HG02885 (cell line): Measurements from ENCODE around the gene DTNBP1.
"Not testable (repeated sequence)": the region's sequence is repeated elsewhere in the genome, so short reads cannot be mapped to it uniquely, and the experiment has no call there.

Experiments used
- ATAC-seq: cut with Tn5 transposase; IDR thresholded peaks from one replicate; pipeline ENCODE4 v1.9.1; 2021; ENCODE audit warnings: mild to moderate bottlenecking; ENCODE audit not compliant: unreplicated experiment, poor library complexity

Gene DTNBP1

DNA sequence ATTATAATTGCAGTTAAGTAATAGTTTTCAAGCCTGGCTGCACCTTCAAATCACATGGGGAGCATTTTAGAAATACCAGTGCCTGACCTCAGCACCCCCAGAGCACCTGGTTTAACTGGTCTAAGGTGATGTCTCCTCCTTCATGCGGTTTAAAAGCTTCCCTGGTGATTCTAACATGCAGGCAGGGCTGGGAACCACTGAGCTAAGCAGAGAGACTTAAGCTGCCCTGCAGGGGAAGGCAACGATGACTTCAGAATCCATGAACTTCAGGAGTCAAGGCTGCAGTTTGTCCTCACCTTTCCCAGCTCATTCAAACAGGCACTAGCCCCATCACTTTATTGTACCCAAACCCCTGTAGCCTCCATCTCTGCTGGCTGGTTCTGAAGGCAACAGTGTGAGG, 6.1 kb upstream of the DTNBP1 start:
- no peak for ATAC-seq

DNA sequence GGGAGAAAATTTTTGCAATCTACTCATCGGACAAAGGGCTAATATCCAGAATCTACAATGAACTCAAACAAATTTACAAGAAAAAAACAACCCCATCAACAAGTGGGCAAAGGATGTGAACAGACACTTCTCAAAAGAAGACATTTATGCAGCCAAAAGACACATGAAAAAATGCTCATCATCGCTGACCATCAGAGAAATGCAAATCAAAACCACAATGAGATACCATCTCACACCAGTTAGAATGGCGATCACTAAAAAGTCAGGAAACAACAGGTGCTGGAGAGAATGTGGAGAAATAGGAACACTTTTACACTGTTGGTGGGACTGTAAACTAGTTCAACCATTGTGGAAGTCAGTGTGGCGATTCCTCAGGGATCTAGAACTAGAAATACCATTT, 4.1 kb upstream of the DTNBP1 start:
- not testable (repeated sequence) for ATAC-seq

DNA sequence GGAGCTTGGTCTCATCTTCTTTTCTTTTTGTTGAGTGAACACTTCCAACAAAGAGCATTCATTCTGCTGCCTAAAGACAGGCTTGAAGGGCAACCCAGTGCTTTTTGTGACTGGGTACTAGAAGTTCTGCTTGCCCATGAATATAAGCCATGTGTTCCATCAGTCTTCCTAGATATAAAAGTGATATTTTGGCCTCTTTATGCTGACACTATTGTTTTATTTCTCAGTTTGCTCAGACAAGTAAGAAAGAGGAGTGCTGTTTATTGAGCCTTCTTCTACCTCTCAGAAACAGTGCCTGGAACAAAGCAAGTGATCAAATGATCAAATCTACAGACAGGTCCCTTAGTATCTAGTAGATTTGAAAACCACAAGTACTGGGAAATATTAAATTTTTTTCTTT, 2.4 kb upstream of the DTNBP1 start:
- no peak for ATAC-seq

DNA sequence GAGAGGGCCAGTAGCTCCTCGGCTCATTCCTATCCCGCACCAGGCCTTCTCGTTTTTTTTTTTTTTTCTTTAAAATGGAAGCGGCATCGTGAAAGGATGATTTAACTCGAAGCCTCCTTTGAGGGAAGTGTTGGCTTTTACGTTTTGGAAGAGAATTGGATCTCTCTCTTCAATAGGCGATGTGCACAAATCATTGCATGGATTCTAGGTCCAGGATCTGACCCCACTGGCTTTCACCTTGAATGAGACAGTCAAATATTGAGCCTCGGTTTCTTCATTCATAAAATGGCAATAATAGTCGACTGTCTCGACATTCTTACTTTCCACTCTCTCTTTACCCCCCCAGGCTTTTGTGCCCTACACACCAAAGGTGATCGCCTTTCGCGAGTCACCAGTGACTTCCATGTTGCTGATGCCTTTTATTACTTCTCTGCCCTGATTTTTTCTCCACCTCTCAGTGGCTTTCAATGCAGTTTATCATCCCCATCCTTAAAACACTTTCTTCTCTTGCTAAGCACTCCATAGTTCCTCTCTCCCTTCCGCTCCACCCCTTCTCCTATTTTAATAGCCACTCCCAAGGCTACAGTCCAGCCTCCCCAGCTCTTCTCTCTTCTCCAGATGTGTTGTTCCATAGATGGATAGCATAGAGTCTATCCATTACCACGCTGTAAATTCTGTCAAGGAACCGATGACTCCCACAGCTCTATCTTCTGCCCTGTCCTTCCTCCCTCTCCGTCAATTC, 473 bp upstream of the DTNBP1 start:
- ATAC-seq: no peak

DNA sequence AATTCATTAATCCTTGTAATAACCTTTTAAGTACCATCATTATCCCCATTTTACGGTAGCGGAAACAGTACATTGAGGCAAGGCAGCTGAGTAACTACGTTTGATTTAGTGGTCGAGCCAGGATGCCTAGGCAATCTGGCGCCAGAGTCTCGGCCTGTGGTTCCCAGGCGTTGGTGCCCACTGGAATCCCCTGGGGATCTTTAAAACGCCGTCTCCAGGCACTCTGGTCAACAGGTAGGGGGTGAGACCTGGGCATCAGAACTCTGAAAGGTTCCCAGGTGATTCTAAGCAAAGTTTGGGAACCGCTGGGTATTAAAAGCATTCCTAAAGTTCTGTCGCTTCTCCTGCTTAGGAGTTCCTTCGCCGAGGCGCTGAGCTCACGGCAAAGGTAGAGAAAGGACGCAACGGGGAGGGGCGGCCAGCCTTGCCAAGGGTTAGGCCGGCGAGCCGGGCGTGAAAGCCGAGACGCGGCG, 939 bp downstream of the DTNBP1 start:
- ATAC-seq: no peak

DNA sequence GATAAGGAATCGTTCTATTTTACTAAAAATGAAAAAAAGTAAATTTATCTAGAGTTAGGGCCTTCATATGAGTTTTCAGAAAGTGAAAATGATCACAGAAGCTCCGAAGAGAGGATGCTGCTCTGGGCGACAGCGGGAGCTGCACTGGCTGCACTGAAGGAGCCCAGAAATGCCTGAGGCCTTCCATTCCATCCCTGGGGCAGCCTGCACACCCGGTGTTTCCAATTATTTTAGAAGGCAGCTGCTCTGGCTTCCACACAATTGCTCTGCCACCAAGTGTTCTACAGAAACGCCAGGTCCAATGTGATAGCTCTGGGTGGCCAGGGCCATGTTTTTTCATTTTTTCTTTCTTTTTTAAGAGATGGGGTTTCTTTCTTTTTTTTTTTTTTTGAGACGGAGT, 3.6 kb downstream of the DTNBP1 start:
- no peak for ATAC-seq

DNA sequence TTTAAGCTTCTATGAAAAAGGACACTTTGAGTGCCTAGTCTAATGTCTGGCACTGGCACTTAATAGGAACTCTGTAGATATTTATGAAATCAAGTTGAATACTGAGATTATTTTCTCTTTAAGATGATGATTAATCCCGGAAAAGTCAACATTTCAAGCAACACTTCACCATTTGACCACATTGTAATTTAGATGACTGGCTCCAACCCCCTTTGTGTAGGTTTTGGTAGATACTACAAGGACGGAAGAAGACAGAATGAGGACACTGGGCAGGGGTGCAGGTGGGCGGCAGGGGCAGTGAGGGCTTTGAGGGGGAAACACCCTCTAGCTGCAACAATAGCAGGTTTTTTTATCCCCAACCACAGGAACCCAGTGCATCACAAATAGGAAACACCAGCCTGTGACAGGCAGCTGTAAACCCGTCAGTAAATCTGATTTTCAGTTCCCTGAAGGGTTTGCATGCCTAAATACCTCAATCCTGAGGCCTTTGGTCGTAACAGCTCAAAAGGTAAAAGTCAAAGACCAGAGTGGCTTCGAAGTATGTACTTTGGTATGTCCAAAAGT, 4.6 kb downstream of the DTNBP1 start:
- peak; percentile 35 for ATAC-seq

DNA sequence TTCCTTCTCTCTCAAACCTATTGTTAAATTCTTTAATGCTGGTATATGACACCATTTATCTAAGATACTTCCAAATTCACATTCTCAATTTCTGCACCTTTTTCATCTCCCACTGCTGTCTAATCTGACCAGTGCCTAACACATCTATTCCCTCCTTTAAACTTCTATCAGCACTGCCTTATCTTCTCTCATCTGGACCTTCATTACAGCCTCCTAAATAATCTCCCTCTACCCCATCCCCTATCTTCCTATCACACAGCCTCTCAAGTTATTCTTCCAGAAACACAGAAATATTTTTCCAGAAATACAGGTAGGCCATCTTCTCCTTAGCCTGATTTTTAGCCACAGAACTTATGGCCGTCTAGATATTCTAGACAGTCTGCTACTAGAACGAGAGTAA, 5.5 kb downstream of the DTNBP1 start:
- no peak for ATAC-seq

DNA sequence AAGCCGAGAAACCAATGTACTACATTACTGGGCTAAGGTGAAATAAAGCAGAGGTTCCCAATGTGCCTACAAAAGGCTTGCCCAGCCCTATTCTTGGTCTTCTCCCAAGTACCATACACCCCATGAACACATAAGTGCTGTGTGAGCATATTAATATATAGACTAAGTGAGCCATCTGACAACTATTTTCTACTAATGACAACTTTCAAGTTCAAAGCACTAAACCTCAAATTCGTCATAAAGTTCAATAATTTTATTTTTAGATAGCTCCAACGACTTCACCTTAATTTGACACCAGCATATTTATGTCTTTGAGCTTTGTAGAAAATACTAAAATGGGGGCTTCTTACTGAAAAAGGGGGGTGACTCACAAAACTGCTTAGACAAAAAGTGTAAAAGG, 6.7 kb downstream of the DTNBP1 start:
- ATAC-seq: no peak

DNA sequence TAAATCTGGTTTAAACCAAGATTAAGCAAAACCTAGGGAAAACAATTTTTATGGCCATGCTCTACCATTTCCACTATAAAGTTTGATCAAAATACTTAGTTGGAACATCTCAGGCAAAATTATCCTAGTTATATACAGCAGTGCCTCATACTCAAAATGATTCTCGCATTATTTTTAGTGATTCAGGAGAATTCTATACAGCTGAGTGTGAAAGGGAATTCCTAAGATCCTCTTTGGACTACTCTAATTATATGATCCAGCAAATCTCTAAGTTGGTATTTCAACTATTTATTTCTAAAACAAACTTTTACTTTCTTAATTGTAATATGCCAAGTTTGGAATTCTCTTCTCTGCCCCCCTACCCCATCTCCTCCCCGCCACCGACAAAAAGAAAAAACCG, 8.6 kb downstream of the DTNBP1 start:
- ATAC-seq: no peak

DNA sequence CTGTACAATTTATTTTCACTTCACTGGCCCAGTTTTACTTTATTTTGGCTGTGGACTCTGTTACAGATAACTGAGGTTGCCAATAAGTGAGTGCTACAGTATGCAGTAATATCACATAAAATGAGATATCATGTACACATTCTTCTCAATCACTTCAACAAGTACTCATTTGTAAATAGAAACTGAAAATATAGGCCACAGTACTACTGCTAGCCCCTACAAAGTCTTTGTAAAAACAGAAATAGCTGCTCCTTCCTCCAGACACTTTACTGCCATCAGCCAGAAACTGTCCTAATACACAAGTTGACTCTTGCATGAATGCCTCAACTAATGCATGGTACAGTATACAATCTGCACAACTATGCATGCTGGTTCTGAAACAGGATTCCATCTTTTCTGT, 9.2 kb downstream of the DTNBP1 start:
- peak; percentile 64 for ATAC-seq

DNA sequence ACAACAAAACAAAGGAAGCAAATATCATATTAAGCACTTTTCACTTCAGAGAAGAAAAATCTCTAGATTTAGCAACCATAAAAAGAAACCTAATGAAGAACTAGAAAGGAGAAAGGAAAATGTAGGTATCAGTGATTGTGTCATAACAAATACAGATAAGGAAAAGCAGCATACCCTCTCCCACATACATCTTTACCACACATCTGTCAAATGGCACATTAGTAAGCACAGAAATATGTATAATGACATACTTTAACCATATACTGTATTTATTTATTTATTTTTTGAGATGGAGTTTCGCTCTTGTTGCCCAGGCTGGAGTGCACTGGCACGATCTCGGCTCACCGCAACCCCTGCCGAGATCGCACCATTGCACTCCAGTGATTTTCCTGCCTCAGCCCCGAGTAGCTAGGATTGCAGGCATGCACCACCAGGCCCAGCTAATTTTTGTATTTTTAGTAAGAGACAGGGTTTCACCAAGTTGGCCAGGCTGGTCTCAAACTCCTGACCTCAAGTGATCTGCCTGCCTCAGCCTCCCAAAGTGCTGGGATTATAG, 12.7 kb downstream of the DTNBP1 start:
- not testable (repeated sequence) for ATAC-seq

DNA sequence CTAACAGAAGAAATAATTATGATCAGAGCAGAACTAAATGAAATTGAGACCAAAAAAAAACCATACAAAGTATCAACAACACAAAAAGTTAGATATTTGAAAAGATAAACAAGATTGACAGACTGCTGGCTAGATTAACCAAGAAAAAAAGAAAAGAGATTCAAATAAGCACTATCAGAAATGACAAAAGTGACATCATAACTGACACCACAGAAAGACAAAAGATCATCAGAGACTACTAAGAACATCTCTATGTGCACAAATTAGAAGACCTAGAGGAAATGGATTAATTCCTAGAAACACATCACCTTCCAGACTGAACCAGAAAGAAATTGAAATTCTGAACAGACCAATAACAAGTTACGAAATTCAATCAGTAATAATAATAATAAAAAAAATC, 17.9 kb downstream of the DTNBP1 start:
- ATAC-seq: no peak

DNA sequence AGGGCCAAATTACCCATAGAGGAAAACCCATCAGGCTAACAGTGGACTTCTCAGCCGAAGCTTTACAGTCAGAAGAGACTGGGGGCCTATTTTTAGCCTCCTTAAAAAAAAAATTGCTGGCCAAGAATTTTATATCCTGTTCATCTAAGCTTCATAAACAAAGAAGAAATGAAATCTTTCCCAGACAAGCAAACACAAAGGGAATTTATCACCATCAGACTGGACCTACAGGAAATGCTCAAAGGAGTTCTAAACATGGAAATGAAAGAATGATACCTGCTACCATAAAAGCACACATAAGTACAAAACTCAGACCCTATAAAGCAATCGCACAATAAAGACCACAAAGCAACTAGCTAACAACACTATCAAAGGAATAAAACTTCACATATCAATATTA, 19.3 kb downstream of the DTNBP1 start:
- ATAC-seq: no peak

DNA sequence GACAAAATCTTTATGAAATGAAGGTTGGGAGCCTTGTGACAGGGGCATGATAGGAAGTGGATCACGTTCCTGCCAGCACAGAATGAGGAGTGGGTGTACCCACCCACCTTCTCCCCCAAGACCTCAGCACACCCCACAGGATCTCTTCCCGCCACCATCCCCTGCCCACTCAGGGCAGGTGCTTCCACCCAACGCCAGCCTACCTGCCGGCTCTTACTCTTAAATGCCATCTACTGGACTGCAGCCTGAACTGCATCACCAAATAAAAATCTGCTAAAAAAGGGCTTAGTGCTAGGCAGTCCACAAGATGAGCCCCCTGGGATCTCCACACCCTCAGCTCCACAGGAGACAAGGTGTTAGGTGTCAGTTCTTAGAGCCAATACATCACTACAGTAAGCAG, 20.6 kb downstream of the DTNBP1 start:
- ATAC-seq: no peak

DNA sequence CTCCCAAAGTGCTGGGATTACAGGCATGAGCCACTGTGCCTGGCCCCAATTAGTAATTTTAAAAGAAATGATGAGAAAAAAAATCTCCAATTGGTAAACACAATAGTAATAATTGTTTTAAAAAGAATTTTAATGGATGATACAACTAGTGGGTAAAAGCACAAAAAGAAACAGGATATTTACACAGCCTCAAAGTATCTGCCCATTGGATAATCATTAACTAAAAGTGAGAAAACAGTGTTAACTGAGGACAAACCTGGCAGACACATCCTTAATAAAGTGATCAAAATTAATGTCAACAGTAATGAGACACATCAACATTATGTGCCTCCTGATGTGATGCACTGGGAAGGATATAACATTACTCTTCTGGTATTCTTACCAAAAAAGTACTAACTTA, 24.5 kb downstream of the DTNBP1 start:
- ATAC-seq: no peak

DNA sequence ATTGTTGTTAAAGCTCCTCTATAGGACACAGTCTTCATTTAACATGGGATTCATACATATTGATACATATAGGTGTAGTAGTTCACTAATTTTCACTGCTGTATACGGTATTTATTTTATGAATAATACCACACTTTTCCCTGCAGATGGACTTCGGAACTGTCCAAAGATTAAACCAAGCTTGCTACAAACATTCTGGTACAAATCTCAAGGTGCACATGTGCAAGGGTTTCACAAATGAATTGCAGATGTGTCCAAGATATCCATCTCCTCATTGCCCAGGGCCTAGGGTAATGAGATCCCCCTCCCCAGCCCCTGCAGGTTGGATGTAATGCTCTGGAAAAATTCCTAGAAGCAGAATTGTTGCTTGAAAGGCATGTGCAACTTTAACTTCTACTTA, 31.4 kb downstream of the DTNBP1 start:
- no peak for ATAC-seq

DNA sequence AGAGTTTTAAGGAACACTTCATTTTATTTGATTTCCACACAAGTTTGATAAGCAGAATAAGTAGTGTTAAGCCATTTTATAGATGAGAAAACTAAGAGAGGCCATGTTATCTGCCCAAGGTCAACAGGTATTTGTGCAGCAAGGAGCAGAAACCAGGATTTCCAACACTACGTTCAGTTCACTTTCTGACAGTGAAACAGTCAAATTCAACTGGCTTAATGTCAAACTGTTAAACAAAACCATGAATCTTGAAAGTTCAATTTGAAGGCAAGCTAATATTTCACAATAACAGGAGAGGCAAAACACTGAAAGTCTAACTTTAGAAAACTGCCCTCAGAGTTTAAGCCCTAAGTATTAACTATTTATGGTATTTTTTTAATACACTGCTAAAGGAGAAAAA, 32.6 kb downstream of the DTNBP1 start:
- ATAC-seq: no peak

DNA sequence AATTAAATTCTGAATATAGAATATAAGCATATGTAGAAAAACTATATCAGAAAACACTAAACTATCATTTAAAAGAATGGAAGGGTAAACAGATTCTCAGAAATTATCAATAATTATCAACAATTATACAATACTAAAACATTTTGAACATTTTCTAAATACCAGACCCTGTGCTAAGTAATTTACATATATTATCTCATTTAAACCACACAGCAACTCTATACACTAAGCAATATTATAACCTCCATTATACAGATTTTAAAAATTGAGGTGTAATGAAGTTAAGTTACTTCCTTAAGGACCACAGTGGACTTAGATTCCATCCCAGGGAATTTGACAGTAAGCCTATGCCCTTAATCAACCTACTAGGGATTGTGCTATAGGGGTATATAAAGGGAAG, 33.3 kb downstream of the DTNBP1 start:
- no peak for ATAC-seq

DNA sequence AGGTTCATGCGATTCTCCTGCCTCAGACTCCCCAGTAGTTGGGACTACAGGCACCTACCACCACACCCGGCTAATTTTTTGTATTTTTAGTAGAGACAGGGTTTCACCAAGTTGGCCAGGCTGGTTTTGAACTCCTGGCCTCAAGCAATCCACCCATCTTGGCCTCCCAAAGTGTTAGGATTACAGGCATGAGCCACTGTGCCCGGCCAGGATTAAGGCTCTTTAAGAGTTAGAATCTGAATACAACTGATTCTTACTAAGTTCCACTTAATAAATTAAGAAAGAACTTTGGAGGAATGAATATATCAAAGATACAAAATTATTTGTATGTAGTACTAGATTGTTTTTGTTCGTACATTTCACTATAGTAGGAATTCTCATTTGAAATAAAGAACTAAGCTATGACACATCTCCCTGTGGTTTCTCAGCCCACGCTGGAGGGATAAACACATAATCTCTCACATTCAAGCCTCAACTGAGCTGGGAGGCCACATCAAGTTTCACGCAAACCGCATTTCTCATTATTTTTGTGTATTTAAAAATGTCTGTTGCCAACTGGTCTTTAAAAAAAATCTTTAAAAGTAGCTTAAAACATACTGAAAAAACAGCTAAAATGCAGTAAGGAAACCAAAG, 34.2 kb downstream of the DTNBP1 start:
- no peak for ATAC-seq

DNA sequence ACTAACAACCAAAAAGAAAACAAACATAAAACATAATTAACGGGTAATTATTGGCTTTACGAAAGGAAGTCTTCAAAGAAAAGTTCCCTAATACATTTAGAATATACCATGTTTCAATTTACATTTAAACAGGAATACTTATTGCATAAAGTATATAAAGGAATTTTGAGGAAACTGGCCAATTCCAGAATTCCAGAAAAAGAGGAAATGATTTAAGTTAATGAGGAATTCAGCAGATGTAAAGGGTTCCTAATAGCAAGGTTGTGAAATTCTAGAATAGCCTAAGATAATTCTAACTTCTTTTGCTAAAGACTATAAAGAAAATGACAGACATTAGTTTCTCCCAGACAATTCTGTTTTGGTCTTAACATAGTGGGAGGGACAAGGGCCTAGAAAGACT, 35.0 kb downstream of the DTNBP1 start:
- no peak for ATAC-seq
